GM23248 (cell line): ENCODE data around the gene NINL.

Source experiments
- EZH2 ChIP-seq: fragments of 200-600 bp; sonication (generic); IDR thresholded peaks from 2 replicates; pipeline ENCODE4 v1.6.1; 2018; ENCODE audit warnings: antibody characterized with exemption, mild to moderate bottlenecking; ENCODE audit not compliant: insufficient read depth, poor library complexity, severe bottlenecking
- EZH2phosphoT487 ChIP-seq: fragments of 200-600 bp; sonication (generic); IDR thresholded peaks from 2 replicates; pipeline ENCODE4 v1.6.1; 2018; ENCODE audit warnings: antibody characterized with exemption, moderate library complexity, mild to moderate bottlenecking, low read depth; ENCODE audit not compliant: insufficient read depth

DNA sequence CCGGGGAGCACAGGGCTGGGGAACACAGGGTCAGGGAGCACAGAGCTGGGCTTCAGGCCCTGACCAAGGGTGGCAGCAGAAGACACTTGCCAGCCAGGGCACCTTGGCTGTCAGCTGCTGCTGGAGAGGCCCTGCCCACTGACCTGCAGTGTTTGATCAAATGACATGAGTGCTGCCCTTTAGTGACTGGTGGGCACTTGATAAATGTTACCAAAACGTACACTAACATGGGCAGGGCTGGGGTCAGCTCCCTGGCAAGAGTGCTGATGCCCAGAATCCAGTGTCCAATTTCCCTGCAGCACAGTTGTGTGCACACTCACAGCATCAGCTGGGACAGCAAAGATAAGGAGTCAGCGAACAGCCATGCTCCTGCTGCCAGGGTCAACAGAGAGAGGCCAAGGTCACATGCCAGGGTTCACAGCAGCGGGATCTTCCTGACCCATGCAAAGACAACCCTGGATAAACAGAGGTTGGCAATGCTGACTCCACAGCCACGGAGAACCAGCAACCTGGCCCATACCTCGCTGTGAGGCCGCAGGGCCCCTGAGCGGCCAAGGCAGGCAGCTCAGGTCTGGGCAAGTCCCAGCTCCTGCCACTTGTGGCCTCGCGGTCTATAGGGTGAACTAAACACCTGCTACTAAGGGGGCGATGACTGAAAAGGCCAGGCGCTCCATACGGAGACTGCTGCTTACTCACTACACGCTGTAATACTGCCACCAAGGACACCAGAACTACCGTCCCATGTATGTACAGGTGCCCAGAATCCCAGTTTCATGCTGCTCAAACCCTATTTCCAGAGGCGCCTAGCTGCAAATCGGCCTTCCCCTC lies 46.3 kb downstream of the NINL start:
- no peak for TF ChIP-seq EZH2phosphoT487
- no peak for TF ChIP-seq EZH2
